HG03159 (cell line): ENCODE results near the gene ASAH2.
"Not testable (repeated sequence)": the region's sequence is repeated elsewhere in the genome, so short reads cannot be mapped to it uniquely, and the experiment has no call there.

ENCODE experiments used
- ATAC-seq: cut with Tn5 transposase; IDR thresholded peaks from one replicate; pipeline ENCODE4 v1.9.1; 2021; ENCODE audit warnings: mild to moderate bottlenecking, moderate library complexity; ENCODE audit not compliant: unreplicated experiment

The ASAH2 gene

DNA sequence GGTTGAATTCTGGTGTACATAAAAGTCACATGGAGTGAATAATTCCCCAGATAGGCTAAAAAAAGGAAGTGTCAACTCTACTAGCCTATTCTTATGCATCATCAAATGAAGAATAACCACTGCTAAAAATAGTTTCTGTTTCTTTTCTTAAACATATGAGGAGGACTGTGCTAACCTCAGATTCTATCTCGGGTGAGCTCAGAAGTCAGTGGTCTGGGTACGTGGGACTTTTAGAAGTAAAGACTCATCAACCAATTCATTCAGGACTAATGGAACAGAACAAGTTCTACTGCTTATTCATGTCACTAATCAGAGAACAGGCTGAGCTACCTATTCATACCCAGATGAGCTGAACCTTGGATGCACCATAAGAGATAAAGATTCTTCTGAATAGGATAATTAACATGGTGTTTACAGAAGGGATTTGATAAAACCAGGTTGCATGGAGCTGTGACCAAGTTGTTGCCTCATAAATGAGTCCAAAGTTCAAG is 9.5 kb upstream of the ASAH2 start:
- peak; percentile 98 for ATAC-seq

DNA sequence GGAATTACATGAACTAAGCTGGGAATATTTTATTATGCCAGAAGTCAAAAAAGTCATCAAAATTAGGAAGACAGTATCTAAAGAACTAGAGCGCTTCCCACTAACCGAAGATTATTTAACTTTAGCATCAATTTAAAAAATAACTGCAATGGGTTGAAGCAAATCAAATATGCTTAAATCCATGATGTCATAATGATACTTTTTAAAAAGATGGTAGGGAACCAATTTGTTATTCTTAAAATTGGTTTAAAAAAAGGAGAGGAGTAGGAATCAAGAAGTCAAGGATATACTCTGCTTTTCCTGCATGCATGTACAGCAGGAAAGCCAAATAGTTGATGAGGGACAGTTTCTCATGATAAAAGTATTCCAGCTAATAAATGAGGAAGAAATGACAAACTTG is 3.2 kb upstream of the ASAH2 start:
- ATAC-seq, result no peak

DNA sequence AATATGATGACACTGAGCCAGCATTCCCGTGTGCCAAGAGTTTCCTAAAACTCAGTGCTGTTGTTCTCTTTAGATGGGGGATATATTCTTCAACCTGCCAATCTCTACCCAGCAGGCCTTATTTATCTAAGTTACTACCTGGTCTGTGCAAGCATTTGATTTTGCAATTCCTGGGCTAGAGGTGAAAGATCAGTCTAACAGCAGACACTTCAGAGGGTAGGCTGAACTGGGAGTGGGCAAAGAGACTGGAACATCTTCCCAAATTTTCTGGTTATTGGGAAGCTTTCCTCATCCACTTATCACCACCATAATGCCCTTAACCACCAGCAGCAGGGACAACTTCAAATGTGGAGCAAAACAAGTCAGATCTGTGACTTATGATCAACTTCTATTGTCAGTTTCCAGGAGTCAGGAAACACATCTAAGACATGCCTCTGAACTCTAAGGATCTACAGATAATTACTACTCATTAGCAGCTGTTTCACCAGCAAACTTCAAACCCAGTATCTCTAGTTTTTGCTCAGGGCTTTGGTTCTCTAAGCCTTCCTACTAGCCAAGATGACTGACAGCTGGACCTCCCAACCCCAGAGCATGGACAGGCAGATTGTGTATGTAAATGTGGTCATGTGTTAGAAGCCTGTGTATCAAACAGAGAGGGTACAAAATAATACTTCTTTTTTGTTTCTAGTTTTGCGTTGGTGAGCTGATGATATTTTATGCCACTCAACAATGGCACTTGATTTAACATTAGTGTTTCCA is 1.0 kb downstream of the ASAH2 start:
- no peak for ATAC-seq

DNA sequence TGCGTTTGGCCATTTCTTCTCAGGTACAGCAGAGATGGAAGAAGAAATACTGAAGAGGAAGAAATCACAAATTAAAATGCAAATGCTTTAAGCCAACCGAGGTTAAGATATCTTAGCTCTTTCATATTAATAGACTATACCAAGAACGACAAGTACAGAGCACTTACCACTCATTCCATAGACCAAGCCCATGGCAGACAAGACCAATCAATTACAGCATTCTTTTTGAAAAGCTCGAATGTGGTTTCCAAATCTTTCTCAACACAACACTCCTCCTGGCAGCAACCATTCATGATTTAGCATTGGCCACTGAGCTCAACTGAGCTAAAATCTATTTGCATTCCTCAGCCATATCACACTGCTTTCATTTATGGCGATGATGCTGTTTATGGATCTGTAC is 2.7 kb downstream of the ASAH2 start:
- no peak for ATAC-seq

DNA sequence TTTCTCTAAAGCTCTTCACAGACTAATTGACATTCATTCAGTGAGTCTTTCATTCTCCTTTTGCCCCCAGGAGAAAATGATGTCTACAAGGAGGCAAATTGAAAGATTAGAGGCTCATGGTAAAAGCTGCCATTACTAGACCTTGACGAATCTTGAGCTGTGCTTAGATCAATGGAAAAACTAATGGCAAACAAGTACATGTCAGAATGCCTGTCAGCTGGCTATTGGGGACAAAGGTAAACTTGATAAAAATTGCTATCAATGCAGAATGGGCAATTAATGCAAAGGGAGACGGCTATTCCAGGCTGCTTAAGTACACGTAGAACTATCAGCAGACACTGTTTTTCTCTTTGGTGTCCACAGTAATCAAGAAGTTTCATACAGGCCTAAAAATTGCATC is 3.3 kb downstream of the ASAH2 start:
- ATAC-seq, result no peak

DNA sequence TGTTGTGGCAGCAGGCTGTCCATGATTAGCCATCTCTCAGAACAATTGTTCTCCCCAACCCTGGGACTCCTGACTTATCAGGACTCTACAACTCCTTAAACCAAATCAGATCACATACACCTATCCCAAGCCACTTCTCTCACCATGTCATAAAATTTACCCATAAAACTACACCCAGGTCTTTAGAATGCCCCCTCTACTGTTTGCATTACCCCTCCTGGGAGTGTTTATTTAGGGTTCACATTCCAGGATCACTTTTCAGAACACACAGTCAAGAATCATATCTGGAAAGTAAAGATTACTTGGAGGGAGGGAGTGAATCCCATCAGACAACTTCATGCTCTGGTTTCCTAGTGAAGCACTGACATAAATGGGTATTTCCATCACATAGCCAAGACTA is 7.1 kb downstream of the ASAH2 start:
- no peak for ATAC-seq

DNA sequence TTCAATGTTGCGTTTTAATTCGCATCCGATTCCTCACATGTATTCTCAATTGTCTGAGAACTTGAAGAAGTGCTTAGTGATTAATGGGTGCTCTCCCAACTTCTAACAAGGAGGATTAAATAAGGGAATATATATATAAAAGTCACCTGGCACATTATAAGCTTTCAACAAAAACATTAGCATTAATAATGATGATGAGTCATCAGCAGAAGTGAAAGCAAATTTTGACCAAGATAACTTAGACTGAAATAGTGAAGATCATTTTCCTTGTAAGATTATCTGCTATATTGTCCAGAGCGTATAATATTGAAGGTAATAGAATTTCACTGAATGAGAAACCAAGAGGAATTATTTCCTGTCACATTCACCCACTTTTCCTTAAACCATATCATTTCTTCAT is 8.5 kb downstream of the ASAH2 start:
- no peak for ATAC-seq

DNA sequence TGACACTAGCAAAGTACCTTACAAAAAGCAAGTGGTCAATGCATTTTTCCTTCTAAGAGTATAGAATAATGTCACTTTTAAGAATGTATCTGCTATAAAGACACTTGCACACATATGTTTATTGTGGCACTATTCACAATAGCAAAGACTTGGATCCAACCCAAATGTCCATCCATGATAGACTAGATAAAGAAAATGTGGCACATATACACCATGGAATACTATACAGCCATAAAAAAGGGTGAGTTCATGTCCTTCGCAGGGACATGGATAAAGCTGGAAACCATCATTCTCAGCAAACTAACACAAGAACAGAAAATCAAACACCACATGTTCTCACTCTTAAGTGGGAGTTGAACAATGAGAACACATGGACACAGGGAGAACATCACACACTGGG is 9.8 kb downstream of the ASAH2 start:
- not testable (repeated sequence) for ATAC-seq

DNA sequence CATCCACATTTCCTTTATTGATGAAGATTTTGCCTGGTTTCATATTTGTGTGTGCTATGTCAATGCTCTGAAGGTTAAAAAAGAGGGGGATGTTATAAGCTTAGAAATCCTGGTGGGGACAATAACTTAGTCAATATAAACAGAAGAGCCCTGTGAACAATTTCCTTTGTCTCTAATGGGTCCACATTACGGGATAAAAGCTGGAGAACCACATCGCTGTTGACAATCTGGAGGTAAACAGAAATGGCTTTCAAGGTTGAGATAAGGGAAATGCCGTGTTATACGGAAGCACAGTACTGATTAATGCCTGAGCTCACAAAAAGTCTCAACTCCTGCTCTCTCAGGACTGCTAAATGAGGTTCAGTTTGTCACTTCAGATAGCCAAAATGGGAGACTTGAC is 16.8 kb downstream of the ASAH2 start:
- ATAC-seq, result no peak

DNA sequence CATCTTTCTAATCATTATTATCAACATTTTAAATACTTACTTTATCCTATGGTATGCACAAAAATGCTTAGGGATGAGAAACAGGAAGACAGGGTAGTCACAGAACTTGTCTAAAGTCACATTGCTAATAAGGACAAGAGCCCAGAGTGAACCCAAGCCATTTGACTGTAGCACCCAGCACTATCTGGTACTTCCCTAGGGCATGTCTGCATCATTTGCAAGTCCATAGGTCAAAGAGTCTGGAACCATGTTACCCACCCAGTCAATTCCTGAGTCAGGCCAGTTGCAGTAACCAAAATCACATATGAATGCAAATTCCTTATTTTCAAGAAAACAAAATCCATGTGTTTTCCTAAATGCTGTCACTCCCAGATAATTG is 19.1 kb downstream of the ASAH2 start:
- no peak for ATAC-seq

DNA sequence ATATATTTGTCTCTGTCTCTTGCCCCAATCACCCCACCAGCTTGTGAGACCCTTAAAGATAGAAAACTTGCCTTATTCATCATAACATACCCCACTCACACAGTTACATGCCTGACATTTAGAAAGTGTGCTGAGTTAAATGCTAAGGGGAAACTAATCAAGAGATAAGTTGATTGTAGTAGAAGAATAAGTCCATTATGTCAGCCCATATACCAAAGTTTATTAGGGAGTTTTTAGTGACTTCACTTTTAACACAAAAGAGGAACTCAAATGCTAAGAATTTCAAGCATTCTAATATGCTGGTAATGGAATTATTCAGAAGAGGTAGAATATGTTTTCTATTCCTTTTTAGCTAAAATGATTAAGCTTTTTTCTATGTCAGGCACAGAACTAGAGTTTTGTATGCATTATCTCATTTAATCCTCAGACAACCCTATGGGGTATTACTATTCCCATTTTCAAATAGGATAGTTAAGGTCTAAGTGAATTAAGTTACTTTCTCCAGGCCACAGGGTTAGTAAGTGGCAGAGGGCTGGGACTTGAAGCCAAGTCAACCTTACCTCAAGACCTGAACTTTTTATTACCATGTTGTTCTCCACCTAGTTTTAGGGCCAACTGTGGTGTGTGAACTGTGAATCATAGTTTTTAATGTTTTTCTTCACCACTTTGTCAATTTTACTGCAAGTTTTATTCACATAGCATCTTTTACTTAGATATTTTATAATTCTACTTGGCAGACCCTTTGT is 19.6 kb downstream of the ASAH2 start:
- ATAC-seq, result no peak

DNA sequence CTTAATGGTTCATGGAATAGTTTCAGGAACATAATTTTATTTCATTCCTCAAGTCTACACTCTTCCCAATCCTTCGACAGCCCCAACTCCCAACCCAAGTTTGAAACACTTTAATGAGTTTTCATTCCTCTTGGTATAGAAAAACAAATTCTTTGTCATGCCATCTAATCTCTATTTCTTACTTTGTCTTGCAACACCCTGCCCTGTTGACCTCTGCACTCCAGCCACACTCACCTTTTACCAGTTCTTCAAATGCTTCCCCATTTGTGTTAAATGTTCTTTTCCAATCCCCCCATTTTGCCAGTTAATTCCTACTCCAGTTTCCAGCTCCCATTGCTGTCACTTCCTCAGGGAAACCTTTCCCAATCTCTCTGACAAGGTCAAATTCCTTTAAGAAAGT is 21.9 kb downstream of the ASAH2 start:
- ATAC-seq, result no peak

DNA sequence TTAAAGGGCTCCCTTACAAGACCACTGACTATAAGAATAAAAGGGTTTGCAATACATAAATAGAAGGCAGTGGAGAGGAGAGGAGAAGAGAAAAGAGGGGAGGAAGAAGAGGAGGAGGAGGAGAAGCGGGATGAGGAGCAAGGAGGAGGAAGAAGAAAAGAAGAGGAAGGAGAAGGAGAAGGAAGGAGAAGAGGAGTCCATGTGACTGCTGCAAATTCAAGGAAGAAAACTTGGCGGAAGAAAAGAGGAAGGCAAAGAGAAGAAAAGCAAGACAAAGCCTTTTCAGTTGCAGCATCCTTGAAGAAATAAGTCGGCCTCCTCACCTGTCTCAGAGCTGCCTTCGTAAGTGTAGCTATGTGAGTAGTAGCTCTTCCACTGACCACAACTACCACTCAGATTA is 22.6 kb downstream of the ASAH2 start:
- no peak for ATAC-seq

DNA sequence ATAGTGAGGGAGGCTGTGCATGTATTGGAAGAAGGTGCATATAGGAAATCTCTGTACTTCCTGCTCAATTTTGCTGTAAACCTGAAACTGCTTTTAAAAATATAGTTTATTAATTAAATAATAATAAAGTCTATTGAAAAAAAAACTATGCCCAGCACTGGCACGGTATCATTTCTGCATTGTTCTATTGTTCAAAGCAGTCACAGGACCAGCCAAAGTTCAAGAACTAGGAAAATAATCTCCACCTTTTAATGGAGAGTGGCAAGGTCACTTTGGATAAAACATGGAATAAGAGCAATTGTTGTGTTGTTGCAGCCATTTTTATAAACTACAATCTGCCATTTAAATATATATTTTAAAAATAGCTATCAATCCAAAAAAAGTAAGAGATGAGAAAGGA is 24.7 kb downstream of the ASAH2 start:
- ATAC-seq, result no peak

DNA sequence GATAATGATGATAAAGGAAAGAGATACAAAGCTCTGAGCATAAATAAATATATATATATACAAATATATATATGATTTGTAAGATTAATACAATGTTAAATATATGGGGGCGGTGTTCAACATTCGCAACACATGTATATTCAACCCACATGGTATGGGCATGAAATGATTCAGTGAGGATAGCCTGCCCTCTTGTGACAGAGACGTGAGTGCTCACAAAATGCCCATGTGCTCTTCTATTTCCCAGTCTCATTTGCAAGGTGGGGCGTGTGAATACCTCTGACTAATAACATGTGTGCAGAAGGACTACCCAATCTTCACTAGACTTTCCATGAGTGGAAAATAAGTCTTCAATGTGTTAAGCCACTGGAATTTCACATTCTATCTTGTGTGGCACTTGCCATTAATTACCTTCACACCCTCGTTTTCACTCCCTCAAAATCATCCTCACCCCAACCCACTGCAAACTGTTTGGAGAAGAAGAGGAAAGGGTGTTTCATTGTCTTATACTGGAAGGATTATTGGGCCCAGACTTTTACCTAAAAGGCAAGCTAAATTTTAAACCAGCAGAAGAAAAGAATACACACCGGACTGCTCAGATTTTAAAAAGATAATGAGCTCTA is 26.9 kb downstream of the ASAH2 start:
- peak; percentile 91 for ATAC-seq

DNA sequence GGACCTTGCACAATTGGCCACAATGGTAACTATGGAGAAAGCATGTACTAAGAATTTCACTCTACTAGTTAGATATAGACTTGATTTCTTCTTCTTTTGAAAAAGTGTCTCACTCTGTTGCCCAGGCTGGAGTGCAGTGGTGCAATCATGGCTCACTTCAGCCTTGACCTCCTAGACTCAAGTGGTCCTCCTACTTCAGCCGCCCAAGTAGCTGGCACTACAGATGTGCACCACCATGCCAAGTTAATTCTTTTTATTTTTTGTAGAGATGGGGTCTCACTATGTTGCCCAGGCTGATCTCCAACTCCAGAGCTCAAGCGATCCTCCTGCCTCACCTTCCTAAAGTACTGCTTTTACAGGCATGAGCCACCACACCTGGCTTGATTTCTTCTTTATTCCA is 29.1 kb downstream of the ASAH2 start:
- ATAC-seq, result no peak

DNA sequence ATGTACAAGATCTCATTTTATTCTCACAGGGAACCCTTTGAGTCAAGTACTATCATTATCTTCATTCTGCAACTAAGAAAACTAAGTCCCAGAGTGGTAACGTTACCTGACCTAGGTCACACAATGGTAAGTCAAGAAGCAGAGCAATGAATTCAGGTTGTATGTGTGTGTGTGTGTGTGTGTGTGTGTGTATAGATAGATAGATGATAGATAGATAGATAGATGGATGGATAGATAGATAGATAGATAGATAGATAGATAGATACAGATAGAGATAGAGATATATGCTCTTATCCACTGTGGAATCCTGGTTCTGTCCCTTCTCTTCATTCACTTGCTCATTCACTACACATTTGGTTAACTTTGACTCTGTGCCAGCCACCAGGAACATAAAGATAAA is 29.8 kb downstream of the ASAH2 start:
- ATAC-seq, result no peak

DNA sequence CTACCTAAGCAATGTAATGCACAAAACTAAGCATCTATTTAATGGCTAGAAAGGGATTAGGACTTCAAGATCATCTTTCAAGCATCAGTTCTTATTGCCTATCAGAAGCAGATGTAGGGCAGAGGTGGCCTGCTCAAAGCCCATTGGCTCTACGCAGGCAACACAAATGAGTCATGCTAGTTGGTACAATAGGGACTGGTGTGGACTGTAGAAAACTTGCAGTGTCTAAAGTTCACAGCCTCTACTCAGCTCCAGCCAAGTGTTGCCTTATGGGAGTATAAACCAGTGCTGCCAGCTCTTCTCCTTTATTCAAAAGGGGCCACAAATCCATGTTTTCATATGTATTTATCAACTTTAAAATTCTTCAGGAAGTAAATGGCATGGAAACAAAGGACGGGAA is 31.7 kb downstream of the ASAH2 start:
- no peak for ATAC-seq

DNA sequence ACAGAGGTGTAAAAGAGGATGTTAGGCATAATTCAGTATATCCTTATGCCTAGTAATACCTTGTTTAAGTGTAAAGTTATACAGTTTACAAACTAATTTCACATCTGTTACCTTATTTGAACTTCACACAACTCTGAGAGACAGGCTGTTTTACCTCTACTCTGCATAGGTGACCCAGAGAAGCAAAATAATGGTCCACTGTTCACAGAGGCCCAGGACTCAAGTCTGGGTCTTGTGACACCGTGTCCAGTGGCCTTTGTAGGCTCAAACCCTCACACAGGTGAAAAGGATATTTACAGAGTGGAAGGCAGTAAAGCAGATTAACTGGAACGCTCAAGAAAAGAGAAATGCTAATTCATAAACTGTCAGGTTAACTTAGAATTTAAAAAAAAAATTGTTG is 32.1 kb downstream of the ASAH2 start:
- ATAC-seq, result no peak

DNA sequence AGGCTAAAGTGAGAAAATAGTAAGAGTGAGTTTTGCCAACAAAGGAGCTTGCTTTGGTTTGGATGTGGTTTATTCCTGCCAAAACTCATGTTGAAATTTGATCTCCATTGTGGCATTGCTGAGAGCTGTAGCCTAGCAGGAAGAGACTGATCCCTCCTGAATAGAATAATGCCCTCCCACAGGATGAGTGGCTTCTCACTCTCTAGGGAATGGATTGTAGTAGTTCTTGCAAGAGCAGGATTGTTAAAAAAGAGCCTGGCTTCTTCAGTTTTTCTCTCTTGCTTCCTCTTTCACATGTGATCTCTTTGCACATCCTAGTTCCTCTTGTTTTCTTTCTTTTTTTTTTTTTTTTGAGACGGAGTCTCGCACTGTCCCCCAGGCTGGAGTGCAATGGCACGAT is 34.4 kb downstream of the ASAH2 start:
- ATAC-seq, result no peak

DNA sequence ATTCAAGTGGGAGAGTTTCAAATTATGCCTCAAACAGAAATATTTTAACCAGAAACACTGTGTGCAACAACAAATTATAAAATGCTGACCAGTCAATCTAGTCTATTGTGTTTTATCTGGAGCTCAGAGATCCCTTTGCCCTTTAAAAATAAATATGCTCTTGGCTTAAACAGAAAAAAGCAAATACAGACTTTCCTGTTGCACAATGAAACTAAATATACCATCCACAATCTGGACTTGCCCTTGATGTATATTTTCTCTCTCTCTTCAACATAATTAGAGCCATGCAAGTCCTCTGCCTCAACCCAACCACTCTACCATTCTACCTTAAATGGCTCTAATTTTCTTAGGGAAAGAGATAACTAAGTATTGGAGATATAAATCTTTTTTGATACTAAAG is 34.9 kb downstream of the ASAH2 start:
- ATAC-seq, result no peak

DNA sequence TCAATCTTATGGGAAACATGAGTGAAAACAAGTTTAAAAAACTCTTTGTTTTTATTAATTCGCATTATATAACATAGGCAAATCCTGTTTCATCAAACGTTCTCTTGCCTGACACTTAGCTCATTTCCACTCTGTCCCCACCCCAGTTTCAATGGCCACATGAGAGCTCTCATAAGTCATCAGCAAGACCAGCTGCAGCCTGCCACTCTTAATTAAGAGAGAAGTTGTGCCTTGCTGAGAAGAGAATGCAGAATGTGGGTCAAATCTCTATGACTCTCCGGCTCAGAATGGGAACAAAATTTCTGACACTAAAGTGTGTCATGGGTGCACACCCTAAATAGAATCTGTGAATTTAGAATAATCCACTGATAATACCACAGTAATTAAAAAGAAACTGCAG is 39.6 kb downstream of the ASAH2 start:
- no peak for ATAC-seq
